D721Med (cell line): ENCODE results near the gene OXT.
"Not testable (repeated sequence)": the region's sequence is repeated elsewhere in the genome, so short reads cannot be mapped to it uniquely, and the experiment has no call there.

Experiments
- DNase-seq: peaks from one replicate; pipeline ENCODE4 v3.0.0; 2011; ENCODE audit warnings: low spot score; ENCODE audit not compliant: insufficient read length
- FAIRE-seq: peaks from 2 replicates; lab custom pipeline; 2011; peaks lifted over from hg19 to GRCh38; lab: Jason Lieb, UNC
- CTCF ChIP-seq: IDR thresholded peaks from 2 replicates; pipeline ENCODE4 v1.5.1; 2012; ENCODE audit warnings: mild to moderate bottlenecking, control low read depth; ENCODE audit not compliant: insufficient read depth; ENCODE audit errors: missing control alignments

The OXT gene

DNA sequence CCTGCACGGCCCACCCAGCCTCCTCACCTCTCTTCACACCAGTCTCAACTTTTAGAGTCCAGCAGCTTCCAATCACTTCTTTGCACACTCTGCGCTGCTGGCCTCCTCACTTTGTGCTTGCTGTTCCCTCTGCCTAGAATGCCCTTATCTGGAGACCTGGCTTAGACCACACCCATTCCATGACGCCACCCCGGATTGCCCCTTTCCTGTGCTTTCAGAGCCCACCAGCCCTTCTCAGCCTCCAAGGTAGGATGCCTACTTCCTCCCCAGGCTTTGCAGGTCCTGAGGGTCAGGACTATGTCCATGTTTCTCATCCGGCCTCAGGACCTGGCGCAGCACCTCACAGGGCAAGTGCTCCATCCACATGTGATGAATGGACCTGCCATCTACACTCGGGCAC lies 40.1 kb downstream of the OXT start:
- TF ChIP-seq CTCF, result no peak
- DNase-seq, result no peak
- FAIRE-seq, result no peak

DNA sequence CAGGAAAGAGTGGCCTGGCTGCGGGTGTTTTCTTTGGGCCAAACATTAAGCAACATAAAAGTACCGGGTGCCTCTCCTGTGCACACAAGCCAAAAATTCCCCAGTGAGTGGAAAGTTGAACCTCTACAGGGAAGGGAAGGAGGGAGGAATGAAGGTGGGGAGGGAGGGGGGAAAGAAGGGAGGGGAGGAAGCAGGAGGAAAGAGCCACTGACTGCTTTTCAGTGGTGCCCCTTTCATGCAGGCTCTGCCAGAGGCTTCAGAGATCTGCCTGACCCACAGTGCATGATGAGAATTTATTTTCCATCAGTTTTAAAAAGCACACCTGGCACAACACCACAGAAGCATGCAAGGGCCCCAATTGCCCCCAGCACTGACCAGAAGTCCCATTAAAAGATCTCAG lies 40.6 kb downstream of the OXT start:
- no peak for TF ChIP-seq CTCF
- FAIRE-seq, result no peak

GRCh38 chr20:3115190-3116107 lies 44.0 kb downstream of the OXT start:
- TF ChIP-seq CTCF, result peak; percentile 63
- DNase-seq (peak; percentile 55), FAIRE-seq (no peak)

More for the DNA sequence above, 40.6 kb downstream of the OXT start:
- no peak for DNase-seq

GRCh38 chr20:3116341-3116740 lies 44.9 kb downstream of the OXT start:
- no peak for DNase-seq
- FAIRE-seq, result no peak
- TF ChIP-seq CTCF, result no peak

GRCh38 chr20:3117839-3118379 lies 46.5 kb downstream of the OXT start:
- not testable (repeated sequence) for DNase-seq, FAIRE-seq
- TF ChIP-seq CTCF, result peak; percentile 81

DNA sequence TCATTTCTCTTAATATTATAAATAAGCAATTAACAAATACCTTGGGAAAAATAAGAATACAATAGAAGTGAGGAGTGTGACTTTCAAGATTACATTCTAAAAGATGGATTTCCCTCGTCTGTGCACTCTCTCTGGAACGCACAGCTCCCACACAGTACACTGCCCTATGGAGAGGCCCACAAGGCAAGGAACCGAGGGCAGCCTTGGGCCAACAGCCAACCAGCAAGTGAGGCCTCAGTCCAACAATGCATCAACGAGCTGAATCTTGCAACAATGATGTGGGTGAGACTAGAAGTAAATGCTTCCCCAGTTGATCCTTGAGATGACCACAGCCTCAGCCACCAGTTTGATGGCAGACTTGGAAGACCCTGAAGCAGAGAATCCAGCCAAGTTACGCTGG lies 47.6 kb downstream of the OXT start:
- no peak for DNase-seq
- TF ChIP-seq CTCF, result no peak
- no peak for FAIRE-seq

DNA sequence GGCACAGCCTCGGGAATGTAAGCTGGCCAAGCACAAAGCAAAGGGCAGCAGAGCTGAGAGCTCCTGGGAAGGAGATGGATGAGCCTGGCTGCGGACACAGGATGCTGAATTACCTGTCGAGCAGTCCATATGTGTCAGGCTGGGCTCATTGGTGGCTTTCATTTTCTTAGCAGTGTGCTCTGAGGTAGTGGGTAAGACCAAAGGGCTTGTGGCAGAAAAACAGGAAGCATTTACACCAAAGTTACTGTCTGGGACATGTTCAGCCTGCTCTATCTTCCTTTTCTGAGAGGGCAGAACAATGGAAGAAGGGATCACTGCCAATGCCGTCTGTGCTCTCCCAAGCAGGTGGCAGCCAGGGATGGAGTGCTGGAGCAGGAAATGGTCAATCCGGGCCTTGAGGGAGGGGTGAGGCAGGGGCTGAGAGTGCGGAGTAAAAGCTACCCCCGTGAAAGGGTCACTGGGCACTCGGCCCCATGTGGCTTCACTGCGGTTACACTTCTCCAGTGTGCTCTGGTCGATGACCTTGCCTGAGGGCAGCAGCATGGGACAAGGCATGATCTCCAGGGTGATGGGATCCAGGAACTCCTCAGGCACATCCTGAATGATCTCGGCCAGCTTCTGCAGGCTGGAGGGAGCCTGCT lies 50.0 kb downstream of the OXT start:
- FAIRE-seq (no peak), DNase-seq (no peak)
- no peak for TF ChIP-seq CTCF
